Measurements from ENCODE around the gene ERMARD.

Gene ERMARD

DNA sequence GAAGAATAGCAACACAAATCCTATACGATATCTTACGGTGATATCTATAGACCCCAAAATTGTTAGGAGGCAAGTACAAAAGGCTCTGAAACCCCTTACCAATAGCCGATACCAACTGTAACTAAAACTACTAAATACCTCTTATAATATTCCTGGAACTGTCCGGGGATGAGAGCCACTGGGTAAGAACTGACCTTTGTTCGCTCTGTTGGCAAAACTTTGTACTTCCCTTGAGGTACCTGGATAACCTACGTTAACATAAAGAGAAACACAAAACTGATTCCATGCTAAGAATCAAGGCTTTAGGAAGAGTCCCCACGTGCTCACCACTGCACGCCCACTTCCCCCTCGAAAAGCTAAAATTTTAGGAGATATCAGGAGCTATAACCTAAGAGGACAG, 36.8 kb upstream of the ERMARD start:
- Histone ChIP-seq H3K27ac (ENCODE audit: low read length, poor library complexity, severe bottlenecking) (no peak overlapping the region), H3K79me1 (replicated peaks; ENCODE audit: low read length, poor library complexity, severe bottlenecking) (peaks cover 17% of the 10 kb centered on the region), H2AK5ac (ENCODE audit: low read length, severe bottlenecking) (no peak overlapping the region), H4K8ac (ENCODE audit: low read length) (no peak overlapping the region), H3K4me1 (ENCODE audit: control insufficient read depth, insufficient read depth, low read depth, low read length) (peaks cover 1% of the 10 kb centered on the region), H2AFZ (ENCODE audit: low read depth, low read length) (no peak overlapping the region), H2BK12ac (ENCODE audit: low read length in 2 of 2) (no peak overlapping the region), H3K4me2 (ENCODE audit: low read length, poor library complexity, severe bottlenecking) (no peak overlapping the region), H3K36me3 (ENCODE audit: control insufficient read depth in 1 of 2, insufficient read depth in 2 of 2, low read depth in 1 of 2, low read length in 2 of 2) (peaks cover 12 to 60% of the 10 kb centered on the region in 2 experiments), H3K23ac (ENCODE audit: low read length in 2 of 2) (no peak overlapping the region), H2BK5ac (ENCODE audit: low read depth, low read length, poor library complexity, severe bottlenecking) (no peak overlapping the region), H2BK120ac (ENCODE audit: low read depth, low read length) (no peak overlapping the region), H3K27me3 (ENCODE audit: control insufficient read depth in 1 of 2, insufficient read depth in 1 of 2, low read length in 2 of 2) (no peaks in the 10 kb centered on the region), H2BK15ac (ENCODE audit: low read depth, poor library complexity, severe bottlenecking) (no peak overlapping the region), H3K9me3 (ENCODE audit: control insufficient read depth, low read length) (no peaks in the 10 kb centered on the region), H4K91ac (ENCODE audit: low read length) (no peak overlapping the region), H3K18ac (ENCODE audit: low read depth in 1 of 2, low read length in 2 of 2) (no peak overlapping the region), H3K4me3 (ENCODE audit: insufficient read depth in 1 of 2, low read depth in 1 of 2, low read length in 2 of 2) (no peak overlapping the region), H3K4ac (ENCODE audit: low read depth in 1 of 2, low read length in 2 of 2) (no peak overlapping the region), H3K14ac (ENCODE audit: low read length in 2 of 2) (no peak overlapping the region), H3K9ac (ENCODE audit: low read length) (no peak overlapping the region)
- DNase-seq = no peak
- 97% methylated on average over 9 of the region's 9 CpGs for WGBS

- H2AK5ac ChIP-seq (ENCODE audit: low read length, severe bottlenecking) = no peak overlapping the region
- H3K79me1 ChIP-seq (replicated peaks; ENCODE audit: low read length, poor library complexity, severe bottlenecking) = peaks cover 15% of the 10 kb centered on the region
- H3K4me1 ChIP-seq (ENCODE audit: control insufficient read depth, insufficient read depth, low read depth, low read length) = peaks cover 6% of the 10 kb centered on the region
- no peak overlapping the region for H3K18ac ChIP-seq (ENCODE audit: low read depth in 1 of 2, low read length in 2 of 2)
- no peak overlapping the region for H2AFZ ChIP-seq (ENCODE audit: low read depth, low read length)
- H3K9ac ChIP-seq (ENCODE audit: low read length) = no peak overlapping the region
- H2BK15ac ChIP-seq (ENCODE audit: low read depth, poor library complexity, severe bottlenecking) = no peak overlapping the region
- H3K9me3 ChIP-seq (ENCODE audit: control insufficient read depth, low read length) = no peaks in the 10 kb centered on the region
- no peak overlapping the region for H3K4me3 ChIP-seq (ENCODE audit: insufficient read depth in 1 of 2, low read depth in 1 of 2, low read length in 2 of 2)
- H2BK120ac ChIP-seq (ENCODE audit: low read depth, low read length) = no peak overlapping the region
- no peak overlapping the region for H3K27ac ChIP-seq (ENCODE audit: low read length, poor library complexity, severe bottlenecking)
- no peak overlapping the region for H4K91ac ChIP-seq (ENCODE audit: low read length)
- no peak overlapping the region for H3K4ac ChIP-seq (ENCODE audit: low read depth in 1 of 2, low read length in 2 of 2)
- no peak overlapping the region for H2BK12ac ChIP-seq (ENCODE audit: low read length in 2 of 2)
- H3K14ac ChIP-seq (ENCODE audit: low read length in 2 of 2) = no peak overlapping the region
- no peak overlapping the region for H4K8ac ChIP-seq (ENCODE audit: low read length)
- no peak for DNase-seq
- WGBS = 88% methylated on average over 3 of the region's 4 CpGs
- H3K23ac ChIP-seq (ENCODE audit: low read length in 2 of 2) = no peak overlapping the region
- H2BK5ac ChIP-seq (ENCODE audit: low read depth, low read length, poor library complexity, severe bottlenecking) = no peak overlapping the region
- peaks cover 8 to 31% of the 10 kb centered on the region in 2 experiments for H3K36me3 ChIP-seq (ENCODE audit: control insufficient read depth in 1 of 2, insufficient read depth in 2 of 2, low read depth in 1 of 2, low read length in 2 of 2)
- H3K27me3 ChIP-seq (ENCODE audit: control insufficient read depth in 1 of 2, insufficient read depth in 1 of 2, low read length in 2 of 2) = no peaks in the 10 kb centered on the region
- H3K4me2 ChIP-seq (ENCODE audit: low read length, poor library complexity, severe bottlenecking) = no peak overlapping the region
Observed at GRCh38 chr6:169719117-169719516, 32.3 kb upstream of the ERMARD start.

DNA sequence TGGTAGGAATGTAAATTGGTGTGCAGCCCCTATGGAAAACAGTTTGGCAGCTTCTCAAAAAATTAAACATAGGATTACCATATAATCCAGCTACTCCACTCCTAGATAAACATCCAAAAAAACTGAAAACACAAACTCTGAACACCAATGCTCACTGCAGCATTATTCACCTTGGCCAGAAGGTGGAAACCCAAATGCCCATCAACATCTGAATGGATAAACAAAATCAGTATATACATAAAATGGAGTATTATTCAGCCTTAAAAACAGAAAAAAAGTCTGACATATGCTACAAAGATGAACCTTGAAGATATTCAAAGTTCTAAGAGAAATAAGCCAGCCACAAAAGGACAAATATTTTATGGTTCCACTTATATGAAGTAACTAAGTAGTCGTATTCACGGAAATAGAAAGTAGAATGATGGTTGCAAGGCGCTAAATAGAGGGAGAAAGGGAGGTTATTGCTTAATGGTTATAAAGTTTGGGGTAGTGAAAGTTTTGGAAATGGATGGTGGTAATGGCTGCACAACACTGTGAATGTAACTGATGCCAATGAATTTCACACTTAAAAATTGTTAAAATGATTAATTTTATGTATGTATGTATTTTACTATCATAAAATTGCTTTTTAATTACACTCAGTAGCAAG, 31.1 kb upstream of the ERMARD start:
- no peak overlapping the region for H3K18ac ChIP-seq (ENCODE audit: low read depth in 1 of 2, low read length in 2 of 2)
- no peak overlapping the region for H3K23ac ChIP-seq (ENCODE audit: low read length in 2 of 2)
- no peak overlapping the region for H2BK12ac ChIP-seq (ENCODE audit: low read length in 2 of 2)
- no peak overlapping the region for H3K9ac ChIP-seq (ENCODE audit: low read length)
- H2AFZ ChIP-seq (ENCODE audit: low read depth, low read length) = no peak overlapping the region
- H4K91ac ChIP-seq (ENCODE audit: low read length) = no peak overlapping the region
- no peaks in the 10 kb centered on the region for H3K27me3 ChIP-seq (ENCODE audit: control insufficient read depth in 1 of 2, insufficient read depth in 1 of 2, low read length in 2 of 2)
- no peak overlapping the region for H2BK5ac ChIP-seq (ENCODE audit: low read depth, low read length, poor library complexity, severe bottlenecking)
- H3K9me3 ChIP-seq (ENCODE audit: control insufficient read depth, low read length) = no peaks in the 10 kb centered on the region
- no peak overlapping the region for H3K14ac ChIP-seq (ENCODE audit: low read length in 2 of 2)
- peaks cover 6 to 19% of the 10 kb centered on the region in 2 experiments for H3K36me3 ChIP-seq (ENCODE audit: control insufficient read depth in 1 of 2, insufficient read depth in 2 of 2, low read depth in 1 of 2, low read length in 2 of 2)
- H3K4ac ChIP-seq (ENCODE audit: low read depth in 1 of 2, low read length in 2 of 2) = no peak overlapping the region
- H2AK5ac ChIP-seq (ENCODE audit: low read length, severe bottlenecking) = no peak overlapping the region
- no peak overlapping the region for H2BK120ac ChIP-seq (ENCODE audit: low read depth, low read length)
- no peak overlapping the region for H3K4me3 ChIP-seq (ENCODE audit: insufficient read depth in 1 of 2, low read depth in 1 of 2, low read length in 2 of 2)
- DNase-seq = no peak
- no peak overlapping the region for H4K8ac ChIP-seq (ENCODE audit: low read length)
- H3K4me2 ChIP-seq (ENCODE audit: low read length, poor library complexity, severe bottlenecking) = no peak overlapping the region
- H3K4me1 ChIP-seq (ENCODE audit: control insufficient read depth, insufficient read depth, low read depth, low read length) = peaks cover 10% of the 10 kb centered on the region
- H3K79me1 ChIP-seq (replicated peaks; ENCODE audit: low read length, poor library complexity, severe bottlenecking) = peaks cover 12% of the 10 kb centered on the region
- H2BK15ac ChIP-seq (ENCODE audit: low read depth, poor library complexity, severe bottlenecking) = no peak overlapping the region
- H3K27ac ChIP-seq (ENCODE audit: low read length, poor library complexity, severe bottlenecking) = no peak overlapping the region
- WGBS = 97% methylated on average over 3 of the region's 3 CpGs

- H3K4me2 ChIP-seq (ENCODE audit: low read length, poor library complexity, severe bottlenecking) = peak overlapping the region; percentile 96
- peak overlapping the region; percentile 74 for H2AFZ ChIP-seq (ENCODE audit: low read depth, low read length)
- H3K27ac ChIP-seq (ENCODE audit: low read length, poor library complexity, severe bottlenecking) = peak overlapping the region; percentile 52
- H2BK5ac ChIP-seq (ENCODE audit: low read depth, low read length, poor library complexity, severe bottlenecking) = no peak overlapping the region
- no peak overlapping the region for H2BK15ac ChIP-seq (ENCODE audit: low read depth, poor library complexity, severe bottlenecking)
- H3K36me3 ChIP-seq (ENCODE audit: control insufficient read depth in 1 of 2, insufficient read depth in 2 of 2, low read depth in 1 of 2, low read length in 2 of 2) = no peaks in the 10 kb centered on the region
- peak overlapping the region; percentile 66 to 91 for H3K4me3 ChIP-seq (ENCODE audit: insufficient read depth in 1 of 2, low read depth in 1 of 2, low read length in 2 of 2)
- H3K4me1 ChIP-seq (ENCODE audit: control insufficient read depth, insufficient read depth, low read depth, low read length) = peaks cover 10% of the 10 kb centered on the region
- no peak overlapping the region for H3K18ac ChIP-seq (ENCODE audit: low read depth in 1 of 2, low read length in 2 of 2)
- no peak overlapping the region for H2BK12ac ChIP-seq (ENCODE audit: low read length in 2 of 2)
- no peak overlapping the region for H2BK120ac ChIP-seq (ENCODE audit: low read depth, low read length)
- no peak overlapping the region for H2AK5ac ChIP-seq (ENCODE audit: low read length, severe bottlenecking)
- peak overlapping the region in 1 of 2 experiments; percentile 73 for H3K4ac ChIP-seq (ENCODE audit: low read depth in 1 of 2, low read length in 2 of 2)
- peak overlapping the region; percentile 92 for H3K9ac ChIP-seq (ENCODE audit: low read length)
- H3K79me1 ChIP-seq (replicated peaks; ENCODE audit: low read length, poor library complexity, severe bottlenecking) = peaks cover 6% of the 10 kb centered on the region
- no peak overlapping the region for H4K8ac ChIP-seq (ENCODE audit: low read length)
- no peak overlapping the region for H3K14ac ChIP-seq (ENCODE audit: low read length in 2 of 2)
- H3K27me3 ChIP-seq (ENCODE audit: control insufficient read depth in 1 of 2, insufficient read depth in 1 of 2, low read length in 2 of 2) = no peaks in the 10 kb centered on the region
- peak overlapping the region in 1 of 2 experiments; percentile 75 for H3K23ac ChIP-seq (ENCODE audit: low read length in 2 of 2)
- peak; percentile 73 for DNase-seq
- 4% methylated on average over 21 of the region's 22 CpGs for WGBS
- no peak overlapping the region for H4K91ac ChIP-seq (ENCODE audit: low read length)
- no peaks in the 10 kb centered on the region for H3K9me3 ChIP-seq (ENCODE audit: control insufficient read depth, low read length)
Observed at GRCh38 chr6:169722362-169723199, 28.8 kb upstream of the ERMARD start.

Data from mesenchymal stem cell (in vitro differentiated cells and primary cell).